Hepatocyte (in vitro differentiated cells): ENCODE data around the gene LDLRAD3.

ENCODE experiments used
- CTCF ChIP-seq: fragments of 200-600 bp; sonication (generic); IDR thresholded peaks from 2 replicates; pipeline ENCODE4 v1.5.1; 2016; ENCODE audit warnings: antibody characterized with exemption, mild to moderate bottlenecking; ENCODE audit not compliant: poor library complexity
- EZH2 ChIP-seq: fragments of 200-600 bp; sonication (generic); IDR thresholded peaks from 2 replicates; pipeline ENCODE4 v1.6.1; 2016; ENCODE audit warnings: antibody characterized with exemption, mild to moderate bottlenecking, borderline replicate concordance

- no peak for TF ChIP-seq CTCF
- no peak for TF ChIP-seq EZH2
Measured at GRCh38 chr11:36155124-36155561, 211.3 kb downstream of the LDLRAD3 start.
